Endometrial microvascular endothelial cells (primary cell): ENCODE data around the gene RNPEP. TPM values are rescaled to one million over a fixed set of nuclear protein-coding genes. Genes with fewer than 3 reads are reported as not detected.
"Not testable (repeated sequence)": the region's sequence is repeated elsewhere in the genome, so short reads cannot be mapped to it uniquely, and the experiment has no call there.

ENCODE experiments used
- in situ Hi-C: cut with HindIII; loops from 2 replicates; pipeline ENCODE4 v1.10.0; 2017; ENCODE audit warnings: low sequenced_read_pairs, low pct_unique_long_range_greater_than_20kb; ENCODE audit errors: inconsistent ontology term
- total RNA-seq: library from RNA; depleted of rRNA; stranded (reverse); fragments of >200 nt; gene quantifications from one replicate; pipeline ENCODE4 v1.2.3, GENCODE V29; 2015; ENCODE audit errors: inconsistent ontology term

RNPEP gene, protein sequence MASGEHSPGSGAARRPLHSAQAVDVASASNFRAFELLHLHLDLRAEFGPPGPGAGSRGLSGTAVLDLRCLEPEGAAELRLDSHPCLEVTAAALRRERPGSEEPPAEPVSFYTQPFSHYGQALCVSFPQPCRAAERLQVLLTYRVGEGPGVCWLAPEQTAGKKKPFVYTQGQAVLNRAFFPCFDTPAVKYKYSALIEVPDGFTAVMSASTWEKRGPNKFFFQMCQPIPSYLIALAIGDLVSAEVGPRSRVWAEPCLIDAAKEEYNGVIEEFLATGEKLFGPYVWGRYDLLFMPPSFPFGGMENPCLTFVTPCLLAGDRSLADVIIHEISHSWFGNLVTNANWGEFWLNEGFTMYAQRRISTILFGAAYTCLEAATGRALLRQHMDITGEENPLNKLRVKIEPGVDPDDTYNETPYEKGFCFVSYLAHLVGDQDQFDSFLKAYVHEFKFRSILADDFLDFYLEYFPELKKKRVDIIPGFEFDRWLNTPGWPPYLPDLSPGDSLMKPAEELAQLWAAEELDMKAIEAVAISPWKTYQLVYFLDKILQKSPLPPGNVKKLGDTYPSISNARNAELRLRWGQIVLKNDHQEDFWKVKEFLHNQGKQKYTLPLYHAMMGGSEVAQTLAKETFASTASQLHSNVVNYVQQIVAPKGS
- 90.5 TPM for total RNA-seq

DNA sequence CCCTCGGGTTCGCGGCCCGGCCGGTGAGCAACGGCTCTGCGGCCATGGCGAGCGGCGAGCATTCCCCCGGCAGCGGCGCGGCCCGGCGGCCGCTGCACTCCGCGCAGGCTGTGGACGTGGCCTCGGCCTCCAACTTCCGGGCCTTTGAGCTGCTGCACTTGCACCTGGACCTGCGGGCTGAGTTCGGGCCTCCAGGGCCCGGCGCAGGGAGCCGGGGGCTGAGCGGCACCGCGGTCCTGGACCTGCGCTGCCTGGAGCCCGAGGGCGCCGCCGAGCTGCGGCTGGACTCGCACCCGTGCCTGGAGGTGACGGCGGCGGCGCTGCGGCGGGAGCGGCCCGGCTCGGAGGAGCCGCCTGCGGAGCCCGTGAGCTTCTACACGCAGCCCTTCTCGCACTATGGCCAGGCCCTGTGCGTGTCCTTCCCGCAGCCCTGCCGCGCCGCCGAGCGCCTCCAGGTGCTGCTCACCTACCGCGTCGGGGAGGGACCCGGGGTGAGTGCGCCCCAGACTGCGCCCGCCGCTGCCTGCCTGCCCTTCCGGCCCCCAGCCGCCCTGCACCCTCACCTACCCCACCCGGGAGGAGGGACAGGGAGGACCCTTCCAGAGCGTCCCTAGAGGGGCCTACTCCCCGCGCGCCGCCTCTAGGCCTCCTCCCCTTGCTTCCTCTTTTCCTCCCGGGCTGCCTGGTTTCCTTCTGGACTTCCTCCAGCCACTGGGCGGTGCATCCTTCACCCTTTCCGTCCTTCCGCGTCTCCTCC lies at the start of gene RNPEP:
Gene RNPEP, plus strand, starts transcription at position 26 of the 757 bp plus-strand sequence. Its CDS starts 19 bp downstream, at position 45.
- in situ Hi-C loops, result no loop called here

DNA sequence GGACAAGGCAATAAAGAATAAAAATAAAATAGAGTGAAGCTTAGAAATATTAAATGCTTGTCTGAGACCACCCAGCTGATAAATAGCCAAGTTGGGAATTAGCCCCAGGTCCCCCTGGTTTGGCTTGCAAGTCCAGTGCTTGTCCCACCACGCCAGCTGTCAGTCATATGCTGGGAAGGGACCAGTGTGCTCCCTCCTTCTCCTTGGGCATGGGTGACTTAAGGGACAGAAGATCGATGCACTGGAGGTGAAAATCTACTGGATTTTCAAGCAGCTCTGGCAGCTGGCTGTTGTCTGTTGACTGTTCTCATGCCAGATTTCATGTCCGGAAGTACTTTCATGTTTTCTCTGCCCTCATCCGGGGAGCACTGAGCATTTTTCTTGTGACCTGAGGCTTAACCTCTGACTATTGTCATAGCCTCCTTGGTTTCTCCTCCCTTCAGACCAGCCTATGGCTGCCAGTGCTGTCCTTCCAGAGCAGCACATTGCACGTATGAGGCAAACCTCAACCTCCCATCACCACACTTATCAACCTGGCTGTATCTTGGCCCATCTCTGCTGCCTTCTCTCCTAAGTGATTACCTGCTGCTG lies 48.5 kb upstream of the RNPEP start:
- in situ Hi-C loops, result no loop called here

- in situ Hi-C loops, result no loop called here
Observed at GRCh38 chr1:201937624-201938213, 44.7 kb upstream of the RNPEP start.

GRCh38 chr1:201938440-201939035 lies 43.9 kb upstream of the RNPEP start:
- in situ Hi-C loops, result no loop called here

DNA sequence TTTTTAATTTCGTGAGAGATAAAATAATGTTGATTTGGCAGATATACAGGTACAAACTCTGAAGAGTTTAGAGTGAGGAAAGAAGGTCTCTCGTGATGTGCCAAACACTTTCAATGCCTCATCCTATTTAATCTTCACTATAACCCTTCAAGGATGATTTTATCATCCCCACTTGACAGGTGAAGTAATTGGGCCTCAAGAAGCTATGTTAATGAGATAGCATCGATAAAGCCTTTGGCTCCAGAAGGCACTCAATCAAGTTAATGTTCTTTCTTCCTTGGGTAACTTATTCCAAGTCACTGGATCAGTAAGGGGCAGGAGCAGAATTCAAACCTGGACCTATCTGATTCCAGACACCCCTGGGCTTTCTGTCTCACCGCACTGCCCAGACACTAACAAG lies 43.3 kb upstream of the RNPEP start:
- in situ Hi-C loops, result no loop called here

DNA sequence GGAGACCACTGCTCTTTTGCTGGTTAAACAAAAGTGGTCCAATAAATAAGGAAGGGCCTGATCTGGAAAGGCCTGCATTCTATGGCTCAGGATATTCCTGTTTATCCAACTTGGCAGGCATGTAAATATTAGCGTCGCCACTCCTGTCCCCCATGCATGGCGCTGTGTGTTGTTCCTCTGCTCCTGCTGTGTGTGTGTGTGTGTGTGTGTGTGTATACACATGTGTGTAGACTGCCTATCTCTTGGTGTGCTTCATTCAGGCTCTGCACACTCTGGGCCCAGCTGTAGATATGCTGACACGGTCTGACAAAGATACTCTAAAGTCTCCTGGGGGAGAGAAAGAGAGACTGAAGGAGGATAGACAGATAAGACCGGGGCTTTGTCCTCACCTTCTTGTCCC lies 42.9 kb upstream of the RNPEP start:
- in situ Hi-C loops, result no loop called here

DNA sequence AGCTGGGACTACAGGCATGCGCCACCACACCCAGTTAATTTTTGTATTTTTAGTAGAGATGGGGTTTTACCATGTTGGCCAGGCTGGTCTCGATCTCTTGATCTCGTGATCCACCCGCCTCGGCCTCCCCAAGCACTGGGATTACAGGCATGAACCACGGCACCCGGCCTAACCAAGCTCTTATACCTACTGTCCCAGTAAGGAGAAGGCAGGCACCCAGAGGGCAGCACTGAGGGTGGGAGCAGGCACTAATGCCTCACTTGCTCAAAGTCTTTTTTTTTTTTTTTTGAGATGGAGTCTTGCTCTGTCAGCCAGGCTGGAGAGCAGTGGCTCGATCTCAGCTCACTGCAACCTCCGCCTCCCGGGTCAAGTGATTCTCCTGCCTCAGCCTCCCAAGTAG lies 42.1 kb upstream of the RNPEP start:
- in situ Hi-C loops, result not testable (repeated sequence)

DNA sequence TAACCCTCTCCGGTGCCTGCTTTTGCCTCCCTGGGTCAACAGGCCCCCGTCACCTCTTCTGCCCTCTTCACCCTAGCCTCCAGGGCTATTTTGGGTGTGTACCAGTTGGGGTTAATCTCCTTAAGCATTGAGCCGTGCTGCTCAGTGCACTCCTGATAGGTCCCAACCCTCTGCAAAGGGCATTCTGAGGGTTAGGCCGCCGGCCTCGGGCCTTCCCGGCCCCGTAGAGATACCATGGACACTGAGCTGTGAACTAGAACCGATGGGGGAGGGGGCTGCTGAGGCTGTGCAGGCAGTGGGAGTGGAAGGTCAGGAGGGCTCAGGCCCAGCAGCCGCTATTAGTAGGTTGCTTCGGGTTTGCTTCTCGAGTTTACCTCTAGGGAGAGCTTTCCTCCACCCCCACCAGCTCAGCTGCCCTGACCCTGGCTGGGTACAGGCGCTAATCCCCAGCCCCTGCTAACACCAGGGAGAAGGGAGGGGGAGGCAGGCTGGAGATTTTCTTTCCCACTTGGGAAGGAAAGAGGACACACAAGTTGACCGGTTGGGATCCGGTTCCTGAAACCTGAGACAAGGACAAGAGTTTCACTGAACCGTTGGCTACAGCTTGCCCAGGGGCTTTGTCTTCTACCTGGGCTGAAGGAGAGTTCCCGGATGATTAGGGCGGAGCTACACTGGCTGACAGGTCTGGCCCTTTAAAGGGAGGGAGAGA lies 40.9 kb upstream of the RNPEP start:
- in situ Hi-C loops, result no loop called here

- in situ Hi-C loops, result no loop called here
Observed at GRCh38 chr1:201942129-201942495, 40.3 kb upstream of the RNPEP start.

- in situ Hi-C loops, result no loop called here
Observed at GRCh38 chr1:201944002-201944401, 38.4 kb upstream of the RNPEP start.

- in situ Hi-C loops, result no loop called here
Observed at GRCh38 chr1:201944639-201945038, 37.8 kb upstream of the RNPEP start.

GRCh38 chr1:201945157-201945556 lies 37.3 kb upstream of the RNPEP start:
- in situ Hi-C loops, result no loop called here

GRCh38 chr1:201945863-201946223 lies 36.6 kb upstream of the RNPEP start:
- in situ Hi-C loops, result no loop called here

DNA sequence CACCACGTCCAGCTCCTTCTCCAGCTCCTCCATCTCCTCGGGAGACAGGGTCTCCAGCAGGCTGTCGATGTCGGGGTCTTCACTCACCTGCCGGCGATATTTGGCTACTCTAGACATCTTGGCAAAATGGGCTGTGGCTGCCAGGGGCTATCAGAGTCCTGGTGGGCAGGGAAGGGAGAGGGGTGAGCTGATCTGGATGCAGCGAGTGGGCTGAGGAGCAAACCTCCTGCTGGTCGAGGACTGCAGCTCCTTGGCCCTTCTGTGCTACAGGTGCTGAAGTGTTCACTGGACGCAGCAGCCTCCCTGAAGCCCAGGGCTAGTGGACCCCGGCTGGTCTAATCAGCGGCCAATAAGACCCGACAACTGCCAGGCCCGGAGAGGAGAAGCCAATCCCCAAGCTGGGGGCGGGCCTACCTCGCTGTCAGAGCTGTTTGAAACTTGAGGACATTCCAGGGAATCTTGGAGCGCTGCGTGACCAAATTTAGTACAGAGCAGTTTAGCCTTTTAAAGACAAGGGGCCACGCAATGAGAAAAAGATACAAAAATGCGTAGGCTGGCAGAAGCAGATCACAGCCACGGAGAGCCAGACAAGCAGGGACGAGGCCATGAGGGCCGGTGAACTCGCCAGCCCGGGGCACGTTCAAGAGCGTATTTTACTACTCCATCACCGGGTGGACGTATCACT lies 36.1 kb upstream of the RNPEP start, which contains the start of gene LMOD1:
Gene LMOD1, minus strand, starts transcription at position 325 of the 685 bp plus-strand sequence. Its CDS starts 208 bp downstream, at position 117.
- in situ Hi-C loops, result no loop called here

GRCh38 chr1:201947697-201948008 lies 34.8 kb upstream of the RNPEP start:
- in situ Hi-C loops, result no loop called here

DNA sequence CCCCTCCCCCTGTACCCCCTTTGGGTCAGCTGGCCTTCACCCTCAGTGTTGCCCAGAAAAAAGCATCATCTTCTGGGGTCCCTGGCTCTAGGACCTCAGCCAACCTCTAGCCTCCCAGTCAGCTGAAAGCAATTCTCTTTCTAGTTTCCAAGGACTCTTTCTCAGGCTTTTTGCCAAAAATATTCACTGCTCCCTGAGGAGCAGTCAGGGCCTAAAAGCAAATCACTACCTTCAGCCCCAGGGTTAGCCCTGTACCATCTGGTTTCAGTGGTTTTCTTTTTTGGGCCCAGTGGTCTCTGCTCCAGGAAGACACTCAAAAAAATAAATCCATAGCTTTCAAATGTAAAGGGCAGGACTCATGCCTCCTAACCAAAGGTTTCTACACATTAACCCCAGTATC lies 33.0 kb upstream of the RNPEP start:
- in situ Hi-C loops, result no loop called here

DNA sequence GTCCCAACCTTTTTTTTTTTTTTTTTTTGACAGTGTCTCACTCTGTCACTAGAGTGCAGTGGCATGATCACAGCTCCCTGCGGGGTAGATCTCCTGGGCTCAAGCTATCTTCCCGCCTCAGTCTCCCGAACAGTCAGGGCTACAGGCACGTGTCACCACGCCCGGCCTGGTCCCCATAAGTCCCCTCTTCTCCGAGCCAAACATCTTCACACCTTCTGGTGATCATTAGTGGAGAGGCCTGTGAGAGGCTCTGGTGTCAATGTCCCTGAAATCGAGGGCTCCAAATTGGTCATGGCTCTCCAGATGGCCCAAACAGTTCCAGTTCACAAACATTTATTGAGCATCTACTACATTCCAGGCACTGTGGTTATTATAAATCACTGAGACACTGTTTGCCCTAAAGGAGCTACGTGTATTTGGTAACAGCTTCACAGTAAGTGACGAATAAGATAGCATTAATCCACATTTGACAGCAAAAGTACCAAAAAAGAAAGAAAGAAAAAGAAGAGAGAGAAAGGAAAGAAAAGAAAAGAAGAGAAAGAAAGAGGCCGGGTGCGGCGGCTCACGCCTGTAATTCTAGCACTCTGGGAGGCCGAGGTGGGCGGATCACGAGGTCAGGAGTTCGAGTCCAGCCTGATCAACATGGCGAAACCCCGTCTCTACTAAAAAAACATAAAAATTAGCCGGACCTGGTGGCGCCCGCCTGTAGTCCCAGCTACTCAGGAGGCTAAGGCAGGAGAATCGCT lies 28.0 kb upstream of the RNPEP start:
- in situ Hi-C loops, result no loop called here
